K562 (cell line): ENCODE measurements around the gene RPL36AL. TPM values are rescaled to one million over a fixed set of nuclear protein-coding genes. Genes with fewer than 3 reads are reported as not detected.

ENCODE experiments used
- ATAC-seq: fragments of 200-7000 bp; cut with Tn5 transposase; 3 replicates; pipeline ENCODE4 v1.9.1; 2020; ENCODE audit warnings: moderate library complexity
- BruUV-seq: library from RNA; stranded (reverse); fragments of 400-500 nt; replicated peaks from 2 replicates; lab custom pipeline; 2021; lab: Mats Ljungman, UMichigan
- CTCF ChIA-PET: fragments of 300-600 bp; formaldehyde crosslinking; extraction: SDS; loops from one replicate; lab custom pipeline; 2021; ENCODE audit warnings: low intra/inter-chr PET ratio; lab: Yijun Ruan, JAX
- POLR2A ChIA-PET: fragments of 300-600, 350-650 bp; sonication (Branson Sonifier 250); formaldehyde crosslinking; extraction: SDS; loops from one replicate; lab custom pipeline; 2021; ENCODE audit warnings: antibody characterized with exemption, inconsistent platforms; lab: Yijun Ruan, JAX
- DNase-seq, 4 experiments: peaks; one replicate each; pipeline versions ENCODE4 v3.0.0 to v3.0.0-alpha.2; 2011 to 2018; ENCODE audit warnings: low spot score in 3 of 4, mixed read lengths in 3 of 4; ENCODE audit errors: extremely low read depth in 1 of 4
- FAIRE-seq: peaks from 2 replicates; lab custom pipeline; 2011; peaks lifted over from hg19 to GRCh38; lab: Jason Lieb, UNC
- H2AFZ ChIP-seq: 2 replicates; pipeline ENCODE4 v1.6.0; 2011; ENCODE audit warnings: low read depth, low read length, control low read depth, inconsistent platforms
- H3K27ac ChIP-seq: fragments of 200-600 bp; 3 replicates; pipeline ENCODE4 v1.8.0; 2011; ENCODE audit warnings: low read depth, mild to moderate bottlenecking, control low read depth, inconsistent platforms, low read length, moderate library complexity, mixed read lengths; ENCODE audit errors: extremely low read depth
- H3K27me3 ChIP-seq, 2 experiments: fragments of 300-600 bp in 1 of 2; 2 replicates in 1 of 2; 3 replicates in 1 of 2; pipeline versions ENCODE4 v1.6.0 to v1.8.0; 2011; ENCODE audit warnings: inconsistent platforms in 2 of 2, low read length in 2 of 2, mild to moderate bottlenecking in 1 of 2, mixed read lengths in 1 of 2, moderate library complexity in 1 of 2; ENCODE audit not compliant: control insufficient read depth in 2 of 2, insufficient read depth in 2 of 2
- H3K36me3 ChIP-seq: fragments of 300-600 bp; 3 replicates; pipeline ENCODE4 v1.8.0; 2011; ENCODE audit warnings: mild to moderate bottlenecking, low read length, inconsistent platforms; ENCODE audit not compliant: control insufficient read depth, insufficient read depth
- H3K4me1 ChIP-seq, 2 experiments: fragments of 200-600 bp in 1 of 2; replicated peaks in 1 of 2; 2 replicates in 1 of 2; 3 replicates in 1 of 2; pipeline versions ENCODE4 v1.5.1 to v1.8.0; 2011; ENCODE audit warnings: inconsistent platforms in 2 of 2, low read length in 2 of 2, mild to moderate bottlenecking in 1 of 2, mixed read lengths in 1 of 2, moderate library complexity in 1 of 2; ENCODE audit not compliant: control insufficient read depth in 2 of 2, insufficient read depth in 2 of 2
- H3K4me2 ChIP-seq: 2 replicates; pipeline ENCODE4 v1.6.1; 2011; ENCODE audit warnings: low read length, control low read depth, inconsistent platforms, mixed read lengths; ENCODE audit not compliant: insufficient read depth
- H3K4me3 ChIP-seq: fragments of 200-600 bp; sonication (generic), shearing (Covaris generic); 2 replicates; pipeline ENCODE4 v1.5.1; 2016; ENCODE audit warnings: control low read depth, inconsistent platforms
- H3K79me2 ChIP-seq: fragments of 200-600 bp; 3 replicates; pipeline ENCODE4 v1.8.0; 2011; ENCODE audit warnings: low read length, inconsistent platforms; ENCODE audit not compliant: control insufficient read depth, insufficient read depth
- H3K9ac ChIP-seq, 2 experiments: 2 replicates each; pipeline versions ENCODE4 v1.6.0 to v1.6.1; 2011; ENCODE audit warnings: low read depth in 2 of 2, low read length in 2 of 2, control low read depth in 1 of 2, inconsistent platforms in 1 of 2, mild to moderate bottlenecking in 1 of 2, mixed read lengths in 1 of 2; ENCODE audit not compliant: insufficient read depth in 1 of 2
- H3K9me1 ChIP-seq: one replicate; pipeline ENCODE4 v1.6.0; 2011; ENCODE audit warnings: inconsistent platforms, mild to moderate bottlenecking, low read length, moderate library complexity; ENCODE audit not compliant: control insufficient read depth, insufficient read depth
- H3K9me3 ChIP-seq: replicated peaks from 2 replicates; pipeline ENCODE4 v1.5.1; 2011; ENCODE audit warnings: low read depth, low read length, inconsistent platforms; ENCODE audit not compliant: control insufficient read depth, insufficient read depth
- H4K20me1 ChIP-seq: replicated peaks from 2 replicates; pipeline ENCODE4 v1.6.1; 2011; ENCODE audit warnings: low read length, inconsistent platforms, mixed read lengths; ENCODE audit not compliant: control insufficient read depth, insufficient read depth
- ARNT ChIP-seq, 2 experiments: fragments of 450-650 bp; IDR thresholded peaks; 2 replicates each; pipeline ENCODE4 v1.6.1; 2016; ENCODE audit warnings: mild to moderate bottlenecking in 1 of 2
- ATF1 ChIP-seq, 2 experiments: fragments of 450-650 bp in 1 of 2; IDR thresholded peaks; 2 replicates each; pipeline ENCODE4 v1.6.1; 2016; ENCODE audit warnings: missing compliant biosample characterization in 1 of 2, missing genetic modification characterization in 1 of 2
- ATF4 ChIP-seq: fragments of 450-650 bp; formaldehyde crosslinking; IDR thresholded peaks from 2 replicates; pipeline ENCODE4 v1.4.0; 2022; ENCODE audit warnings: mild to moderate bottlenecking, moderate library complexity
- ATF7 ChIP-seq: fragments of 450-650 bp; IDR thresholded peaks from 2 replicates; pipeline ENCODE4 v1.7.1; 2014; ENCODE audit warnings: mild to moderate bottlenecking, moderate library complexity
- DPF2 ChIP-seq: fragments of 450-650 bp; IDR thresholded peaks from 2 replicates; pipeline ENCODE4 v1.6.1; 2016
- FOXM1 ChIP-seq, 2 experiments: fragments of 450-650 bp in 1 of 2; sonication (generic) in 1 of 2; formaldehyde crosslinking in 1 of 2; IDR thresholded peaks; 2 replicates each; pipeline versions ENCODE4 v1.6.1 to v1.9.0; 2017 to 2022; ENCODE audit warnings: low read depth in 2 of 2, mild to moderate bottlenecking in 2 of 2, missing genetic modification reagents in 1 of 2, moderate library complexity in 1 of 2
- HCFC1 ChIP-seq: IDR thresholded peaks from 2 replicates; pipeline ENCODE4 v1.6.1; 2012; ENCODE audit warnings: low read depth, low read length, improper control_type of control experiment
- HDAC3 ChIP-seq: fragments of 450-650 bp; IDR thresholded peaks from 2 replicates; pipeline ENCODE4 v1.6.1; 2018; ENCODE audit warnings: borderline replicate concordance, mild to moderate bottlenecking, moderate library complexity; ENCODE audit not compliant: partially characterized antibody
- HLTF ChIP-seq: fragments of 450-650 bp; IDR thresholded peaks from 2 replicates; pipeline ENCODE4 v1.6.1; 2016
- MEIS2 ChIP-seq: fragments of 450-650 bp; IDR thresholded peaks from 2 replicates; pipeline ENCODE4 v1.6.1; 2014; ENCODE audit warnings: mild to moderate bottlenecking; ENCODE audit not compliant: partially characterized antibody
- MXD1 ChIP-seq: fragments of 250-450 bp; sonication (Bioruptor Pico); IDR thresholded peaks from 2 replicates; pipeline ENCODE4 v1.8.0; 2021; ENCODE audit warnings: borderline replicate concordance, mild to moderate bottlenecking, moderate library complexity; ENCODE audit not compliant: poor library complexity, severe bottlenecking
- NELFE ChIP-seq: IDR thresholded peaks from 2 replicates; pipeline ENCODE4 v1.6.1; 2011; ENCODE audit warnings: mild to moderate bottlenecking; ENCODE audit not compliant: insufficient read depth, insufficient read length
- NFATC3 ChIP-seq: fragments of 450-650 bp; IDR thresholded peaks from 2 replicates; pipeline ENCODE4 v1.6.1; 2017; ENCODE audit warnings: mild to moderate bottlenecking
- SIN3A ChIP-seq, 2 experiments: fragments of 150-350 bp in 1 of 2; IDR thresholded peaks; 2 replicates each; pipeline ENCODE4 v1.6.1; 2011 to 2016; ENCODE audit warnings: borderline replicate concordance in 2 of 2, low read depth in 2 of 2, low read length in 2 of 2, mild to moderate bottlenecking in 2 of 2, moderate library complexity in 2 of 2; ENCODE audit not compliant: control insufficient read depth in 1 of 2
- SOX6 ChIP-seq: fragments of 450-650 bp; IDR thresholded peaks from 2 replicates; pipeline ENCODE4 v1.6.1; 2014; ENCODE audit warnings: mild to moderate bottlenecking
- STAT5A ChIP-seq: IDR thresholded peaks from 2 replicates; pipeline ENCODE4 v1.6.1; 2012; ENCODE audit warnings: low read length, inconsistent platforms, borderline replicate concordance
- TBL1XR1 ChIP-seq, 2 experiments: IDR thresholded peaks; 2 replicates each; pipeline ENCODE4 v1.6.1; 2012; ENCODE audit warnings: improper control_type of control experiment in 2 of 2, low read length in 2 of 2, mild to moderate bottlenecking in 1 of 2
- ZNF311 ChIP-seq: fragments of 250-450 bp; sonication (Bioruptor Pico); IDR thresholded peaks from 2 replicates; pipeline ENCODE4 v1.4.0; 2020; ENCODE audit warnings: mild to moderate bottlenecking, moderate library complexity
- ZNF511 ChIP-seq: sonication (generic); formaldehyde crosslinking; IDR thresholded peaks from 2 replicates; pipeline ENCODE4 v1.8.0; 2022; ENCODE audit warnings: mild to moderate bottlenecking, missing genetic modification reagents
- ZNF551 ChIP-seq: fragments of 250-450 bp; sonication (Bioruptor Pico); IDR thresholded peaks from 2 replicates; pipeline ENCODE4 v1.5.0; 2021; ENCODE audit warnings: mild to moderate bottlenecking, moderate library complexity
- ZZZ3 ChIP-seq: fragments of 450-650 bp; IDR thresholded peaks from 2 replicates; pipeline ENCODE4 v1.6.1; 2016; ENCODE audit warnings: antibody characterized with exemption, mild to moderate bottlenecking, moderate library complexity
- WGBS: fragments of 100-300 bp; shearing (Covaris generic); methylation state at CpG from one replicate; pipeline ENCODE4 v1.1.6; 2016; ENCODE audit warnings: low coverage, mixed read lengths; ENCODE audit not compliant: insufficient coverage; ENCODE audit errors: missing lambda C conversion rate; 5-methylcytosine and 5-hydroxymethylcytosine counted together
- in situ Hi-C: fragments of 300-500 bp; cut with MboI; formaldehyde crosslinking; loops from 4 replicates; pipeline ENCODE4 v1.15.0; 2018; ENCODE audit warnings: inconsistent platforms, mixed read lengths
- intact Hi-C: fragments of 100-400 bp; cut with micrococcal nuclease; formaldehyde crosslinking; loops from 2 replicates; pipeline ENCODE4 v1.14.2; 2022
- polyA plus RNA-seq, 8 experiments: library from polyadenylated mRNA; depleted of rRNA in 4 of 8; stranded (reverse) in 5 of 8; unstranded in 3 of 8; fragments of >200 nt; fragmentation: Nextera tagmentation in 2 of 8; fragmentation: Illumina TruSeq in 1 of 8; extraction: Ambion mirVana in 2 of 8; extraction: Trizol in 1 of 8; gene quantifications; 2 replicates each; pipeline versions ENCODE4 v1.2.1 to v1.2.3, GENCODE V29; 2011 to 2014; ENCODE audit warnings: inconsistent platforms in 1 of 8, missing spikeins in 1 of 8
- total RNA-seq, 7 experiments: library from RNA; depleted of rRNA in 6 of 7; stranded (reverse); fragments of >200 nt in 6 of 7; fragmentation: Illumina TruSeq in 2 of 7; extraction: Trizol in 2 of 7; gene quantifications; 2 replicates each; pipeline versions ENCODE4 v1.2.1 to v1.2.3, GENCODE V29; 2011 to 2021; ENCODE audit warnings: low replicate concordance in 1 of 7

RPL36AL gene
- total and polyA plus RNA-seq, 9 of the 15 experiments (the other 6 are each of a cell fraction or from before 2014, with no cell fraction given), result 146 to 674 (median 360) TPM

- Histone ChIP-seq H3K9ac (peak overlapping the region in 1 of 2 experiments; percentile 39; a peak in 2 of 4 replicates), H2AFZ (no peak overlapping the region), H3K4me1 (peaks cover 13 to 25% of the 10 kb centered on the region in 2 experiments), H3K9me1 (no peaks in the 10 kb centered on the region), H4K20me1 (no peaks in the 10 kb centered on the region), H3K27ac (peak overlapping the region; percentile 66; the same call in 1 of the 3 replicates), H3K4me3 (no peak overlapping the region), H3K36me3 (no peaks in the 10 kb centered on the region), H3K27me3 (no peaks in the 10 kb centered on the region), H3K9me3 (no peaks in the 10 kb centered on the region), H3K79me2 (peaks cover 25% of the 10 kb centered on the region), H3K4me2 (no peak overlapping the region)
- FAIRE-seq (peak; percentile 92), DNase-seq (peak; percentile 17 to 83 (median 48)), ATAC-seq (peak; percentile 67)
- 0% methylated on average over 4 of the region's 4 CpGs for WGBS
- CTCF ChIA-PET, result interaction anchor here (0.6 kb wide), 1 partner anchor 26 kb away, joined by 3 read pairs; the partner anchor contains the start of genes MGAT2 and RPL36AL
- in situ Hi-C loops, result no loop called here
- POLR2A ChIA-PET, result interaction anchor here (0.5 to 2.4 kb wide), 5 partner anchors 9 to 110 kb away, joined by 3 to 14 read pairs (median 5); partner anchors contain the start of genes MGAT2, RPL36AL and RPS29
- intact Hi-C loops, result loop anchor here (1.0 kb wide), 1 partner anchor 8 kb away; the partner anchor contains the start of gene RPS29
- BruUV-seq, result no TSS peak
- no peak for TF ChIP-seq NELFE
- TF ChIP-seq TBL1XR1 (IDR thresholded peaks at IDR 0.05; ENCODE audit: low read length in 2 of 2), result peak in 1 of 2 experiments; percentile 58; a peak in 1 of 4 replicates
- TF ChIP-seq HLTF, result 0 out of 2 replicates have a peak, but pooled peaks have one; percentile 21
- TF ChIP-seq STAT5A, result peak; percentile 34
- no peak for TF ChIP-seq ZNF511
- no peak for TF ChIP-seq HCFC1
- peak; percentile 87 for TF ChIP-seq FOXM1 (IDR thresholded peaks at IDR 0.05; ENCODE audit: low read depth)
- TF ChIP-seq FOXM1 (CRISPR knock-in tag; IDR thresholded peaks at IDR 0.05; ENCODE audit: low read depth), result no peak
- peak; percentile 62 for TF ChIP-seq SOX6
- TF ChIP-seq ATF1 (CRISPR knock-in tag; IDR thresholded peaks at IDR 0.05), result no peak
- peak; percentile 47; the same call in 1 of the 2 replicates for TF ChIP-seq ATF1 (tag; IDR thresholded peaks at IDR 0.05)
- no peak for TF ChIP-seq SIN3A (IDR thresholded peaks at IDR 0.05; ENCODE audit: borderline replicate concordance in 2 of 2, control insufficient read depth in 1 of 2, low read depth in 2 of 2, low read length in 2 of 2)
- no peak for TF ChIP-seq ATF4
- peak; percentile 48 for TF ChIP-seq HDAC3
- TF ChIP-seq ATF7, result peak; percentile 39; the same call in 1 of the 2 replicates
- TF ChIP-seq ZNF311 (CRISPR knock-in tag), result no peak
- TF ChIP-seq DPF2, result peak; percentile 84
- TF ChIP-seq ZZZ3, result no peak
- TF ChIP-seq ARNT (IDR thresholded peaks at IDR 0.05), result 0 out of 4 replicates have a peak, but pooled peaks of 1 of the 2 experiments have one; percentile 37
- no peak for TF ChIP-seq ZNF551 (CRISPR knock-in tag)
- no peak for TF ChIP-seq MXD1
- TF ChIP-seq MEIS2, result peak; percentile 96
- TF ChIP-seq NFATC3, result no peak
These were observed 25.9 kb downstream of the RPL36AL start for GRCh38 chr14:49594347-49595091.
